ENCODE measurements around the gene GOLGB1.
"Not testable (repeated sequence)": the region's sequence is repeated elsewhere in the genome, so short reads cannot be mapped to it uniquely, and the experiment has no call there.

Gene GOLGB1

GRCh38 chr3:121690777-121691405, 58.6 kb downstream of the GOLGB1 start:
- DNase-seq (no peak), ATAC-seq (no peak)

GRCh38 chr3:121688747-121689146, 60.8 kb downstream of the GOLGB1 start:
- not testable (repeated sequence) for ATAC-seq, DNase-seq

- ATAC-seq, result no peak
- DNase-seq, result no peak
These were observed 67.7 kb downstream of the GOLGB1 start for GRCh38 chr3:121681792-121682191.

- no peak for DNase-seq
These were observed 72.4 kb downstream of the GOLGB1 start for GRCh38 chr3:121677141-121677540.

GRCh38 chr3:121670676-121671075, 78.9 kb downstream of the GOLGB1 start:
- ATAC-seq (no peak), DNase-seq (no peak)

More at GRCh38 chr3:121677141-121677540, 72.4 kb downstream of the GOLGB1 start:
- ATAC-seq, result no peak

GRCh38 chr3:121667333-121667732, 82.2 kb downstream of the GOLGB1 start:
- no peak for DNase-seq
- no peak for ATAC-seq

- ATAC-seq, result no peak
- DNase-seq, result no peak
These were observed 84.1 kb downstream of the GOLGB1 start for GRCh38 chr3:121665488-121665887.

- ATAC-seq (no peak), DNase-seq (no peak)
These were observed 86.2 kb downstream of the GOLGB1 start for GRCh38 chr3:121663171-121663847.

- DNase-seq, result no peak
- ATAC-seq, result no peak
These were observed 86.8 kb downstream of the GOLGB1 start for GRCh38 chr3:121662742-121663141.

- DNase-seq (no peak), ATAC-seq (no peak)
These were observed 88.2 kb downstream of the GOLGB1 start for GRCh38 chr3:121661376-121661775.

- peak; percentile 74 for DNase-seq
- ATAC-seq, result peak; percentile 89
These were observed 89.0 kb downstream of the GOLGB1 start, which contains the start of gene HCLS1 for GRCh38 chr3:121660356-121661171. Gene HCLS1, minus strand, starts transcription at chr3:121660903. Its CDS starts 2,556 bp downstream, at chr3:121658347.

GRCh38 chr3:121659586-121659985, 90.0 kb downstream of the GOLGB1 start:
- no peak for DNase-seq

GRCh38 chr3:121658716-121659435, 90.7 kb downstream of the GOLGB1 start:
- ATAC-seq, result no peak
- no peak for DNase-seq

More at GRCh38 chr3:121659586-121659985, 90.0 kb downstream of the GOLGB1 start:
- ATAC-seq, result no peak

GRCh38 chr3:121654493-121655385, 94.8 kb downstream of the GOLGB1 start:
- ATAC-seq (peak; percentile 83), DNase-seq (no peak)

- no peak for DNase-seq
- no peak for ATAC-seq
These were observed 97.9 kb downstream of the GOLGB1 start for GRCh38 chr3:121651684-121652083.

GRCh38 chr3:121649645-121650044, 99.9 kb downstream of the GOLGB1 start:
- ATAC-seq, result no peak
- no peak for DNase-seq

GRCh38 chr3:121648219-121648958, 101.2 kb downstream of the GOLGB1 start:
- DNase-seq (no peak), ATAC-seq (no peak)

- DNase-seq (no peak), ATAC-seq (peak; percentile 23)
These were observed 104.5 kb downstream of the GOLGB1 start for GRCh38 chr3:121645054-121645453.

- no peak for DNase-seq
- no peak for ATAC-seq
These were observed 106.8 kb downstream of the GOLGB1 start for GRCh38 chr3:121642601-121643314.

GRCh38 chr3:121641127-121641526, 108.4 kb downstream of the GOLGB1 start:
- ATAC-seq (no peak), DNase-seq (no peak)

Measured in stimulated activated naive CD8-positive, alpha-beta T cell treated with anti-CD3 and anti-CD28 coated beads, Interleukin-15, Interleukin-2, amounts not matched to agents 100 U/mL and 50 U/mL, for 24 hours (primary cell).